Measurements from ENCODE around the gene ABCC1.
A peak's percentile ranks its signal among the peaks of the same experiment; 100 is the strongest.
"Not testable (repeated sequence)": the region's sequence is repeated elsewhere in the genome, so short reads cannot be mapped to it uniquely, and the experiment has no call there.

The ABCC1 gene

DNA sequence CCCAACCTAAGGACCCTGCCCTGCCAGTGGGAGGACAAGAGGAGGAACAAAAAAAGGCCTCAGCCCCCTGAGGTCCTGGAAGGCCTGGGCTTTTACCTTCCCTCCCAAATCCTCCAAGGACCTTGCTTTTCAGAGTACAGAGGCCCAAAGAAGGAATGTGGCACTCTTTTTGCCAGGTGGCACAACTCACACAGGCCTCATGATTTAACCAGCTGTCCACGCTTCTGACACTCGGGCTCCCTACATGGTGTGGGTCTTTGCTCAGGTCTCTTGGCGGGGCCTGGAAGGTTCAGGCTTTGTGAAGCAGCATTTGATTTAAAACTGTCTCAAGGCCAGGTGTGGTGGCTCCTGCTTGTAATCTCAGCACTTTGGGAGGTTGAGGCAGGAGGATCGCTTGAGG, 153.3 kb downstream of the ABCC1 start:
- Histone ChIP-seq H3K36me3 (peaks cover 74 to 95% (median 80%) of the 10 kb centered on the region in 11 experiments), H3K4me2 (peak overlapping the region in 9 of 11 experiments; percentile 10 to 85 (median 69); a peak in 16 of 22 replicates), H3K27me3 (no peaks in the 10 kb centered on the region), H3K4me1 (peaks cover 27 to 89% (median 74%) of the 10 kb centered on the region in 10 experiments), H4K20me1 (peaks cover 0 to 48% (median 6%) of the 10 kb centered on the region in 11 experiments; a peak in 9 of 22 replicates), H3K9me3 (replicated peaks in 1 of 11) (peaks cover 0 to 19% (median 4%) of the 10 kb centered on the region in 11 experiments; a peak in 7 of 22 replicates), H3K4me3 (no peak overlapping the region), H3K9ac (peak overlapping the region in 1 of 11 experiments; percentile 23; a peak in 1 of 22 replicates), H3K27ac (peak overlapping the region in 3 of 11 experiments; percentile 0 to 50 (median 21); a peak in 2 of 22 replicates)
- TF ChIP-seq Cebpa-rat (IDR thresholded peaks at IDR 0.05), result no peak

DNA sequence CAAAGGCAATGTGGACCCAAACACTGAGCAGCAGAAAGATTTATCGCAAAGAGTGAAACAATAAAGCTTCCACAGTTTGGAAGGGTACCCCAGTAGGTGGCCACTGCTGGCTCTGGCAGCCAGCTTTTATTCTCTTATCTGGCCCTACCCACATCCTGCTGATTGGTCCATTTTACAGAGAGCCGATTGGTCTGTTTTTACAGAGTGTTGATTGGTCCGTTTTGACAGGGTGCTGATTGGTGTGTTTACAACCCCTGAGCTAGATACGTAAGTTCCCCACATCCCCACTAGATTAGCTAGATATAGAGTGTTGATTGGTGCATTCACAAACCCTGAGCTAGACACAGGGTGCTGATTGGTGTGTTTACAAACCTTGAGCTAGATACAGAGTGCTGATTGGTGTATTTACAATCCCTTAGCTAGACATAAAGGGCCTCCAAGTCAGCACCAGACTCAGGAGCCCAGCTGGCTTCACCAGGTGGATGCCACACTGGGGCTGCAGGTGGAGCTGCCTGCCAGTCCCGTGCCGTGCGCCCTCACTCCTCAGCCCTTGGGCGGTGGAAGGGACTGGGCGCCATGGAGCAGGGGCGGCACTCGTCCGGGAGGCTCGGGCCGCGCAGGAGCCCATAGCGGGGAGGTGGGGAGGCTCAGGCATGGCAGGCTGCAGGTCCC, 154.9 kb downstream of the ABCC1 start:
- H3K4me1 ChIP-seq, result peaks cover 24 to 78% (median 69%) of the 10 kb centered on the region in 10 experiments
- H4K20me1 ChIP-seq, result peaks cover 0 to 51% (median 6%) of the 10 kb centered on the region in 11 experiments; a peak in 9 of 22 replicates
- H3K4me3 ChIP-seq, H3K27me3 ChIP-seq: not testable (repeated sequence)
- peak overlapping the region in 4 of 11 experiments; percentile 42 to 63 (median 54); a peak in 5 of 22 replicates for H3K27ac ChIP-seq
- peak overlapping the region in 1 of 11 experiments; percentile 53; a peak in 2 of 22 replicates for H3K9ac ChIP-seq
- H3K9me3 ChIP-seq (replicated peaks in 1 of 11), result peaks cover 0 to 19% (median 4%) of the 10 kb centered on the region in 11 experiments; a peak in 7 of 22 replicates
- peaks cover 74 to 95% (median 82%) of the 10 kb centered on the region in 11 experiments for H3K36me3 ChIP-seq
- H3K4me2 ChIP-seq, result peak overlapping the region in 9 of 11 experiments; percentile 48 to 85 (median 68); a peak in 17 of 22 replicates

DNA sequence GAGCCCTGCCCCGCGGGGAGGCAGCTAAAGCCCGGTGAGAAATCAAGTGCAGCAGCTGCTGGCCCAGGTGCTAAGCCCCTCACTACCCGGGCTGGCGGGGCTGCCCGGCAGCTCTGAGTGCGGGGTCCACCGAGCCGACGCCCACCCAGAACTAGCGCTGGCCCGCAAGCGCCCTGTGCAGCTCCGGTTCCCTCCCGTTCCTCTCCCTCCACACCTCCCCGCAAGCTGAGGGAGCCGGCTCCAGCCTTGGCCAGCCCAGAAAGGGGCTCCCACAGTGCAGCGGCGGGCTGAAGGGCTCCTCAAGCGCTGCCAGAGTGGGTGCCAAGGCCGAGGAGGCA, 155.4 kb downstream of the ABCC1 start:
- Histone ChIP-seq H4K20me1 (peaks cover 0 to 51% (median 6%) of the 10 kb centered on the region in 11 experiments; a peak in 9 of 22 replicates), H3K4me2 (peak overlapping the region in 10 of 11 experiments; percentile 18 to 85 (median 68); a peak in 18 of 22 replicates), H3K27ac (peak overlapping the region in 5 of 11 experiments; percentile 36 to 63 (median 46); a peak in 8 of 22 replicates), H3K36me3 (peaks cover 74 to 95% (median 83%) of the 10 kb centered on the region in 11 experiments), H3K4me1 (peaks cover 19 to 73% (median 64%) of the 10 kb centered on the region in 10 experiments), H3K9ac (peak overlapping the region in 4 of 11 experiments; percentile 32 to 62 (median 53); a peak in 8 of 22 replicates), H3K9me3 (replicated peaks in 1 of 11) (peaks cover 0 to 19% (median 4%) of the 10 kb centered on the region in 11 experiments; a peak in 7 of 22 replicates)
- not testable (repeated sequence) for H3K4me3 ChIP-seq, H3K27me3 ChIP-seq

DNA sequence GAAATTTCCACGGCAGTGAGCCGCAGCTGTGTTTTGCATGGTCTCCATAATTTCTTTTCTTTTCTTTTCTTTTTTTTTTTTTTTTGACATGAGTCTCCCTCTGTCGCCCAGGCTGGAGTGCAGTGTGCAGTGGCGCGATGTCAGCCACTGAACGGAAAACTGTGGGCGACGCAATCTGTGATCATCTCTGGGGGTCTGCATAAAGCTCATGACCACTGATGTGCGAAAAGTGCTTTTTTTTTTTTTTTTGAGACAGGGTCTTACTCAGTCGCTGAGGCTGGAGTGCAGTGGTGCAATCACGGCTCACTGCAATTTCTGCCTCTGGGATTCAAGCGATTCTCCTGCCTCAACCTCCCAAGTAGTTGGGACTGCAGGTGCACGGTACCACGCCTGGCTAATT, 156.2 kb downstream of the ABCC1 start:
- no peaks in the 10 kb centered on the region for H3K27me3 ChIP-seq
- TF ChIP-seq Cebpa-rat (IDR thresholded peaks at IDR 0.05), result peak in 1 of 11 experiments; percentile 45; a peak in 1 of 22 replicates
- peak overlapping the region in 10 of 11 experiments; percentile 18 to 85 (median 68); a peak in 18 of 22 replicates for H3K4me2 ChIP-seq
- H3K9ac ChIP-seq, result peak overlapping the region in 4 of 11 experiments; percentile 32 to 62 (median 53); a peak in 5 of 22 replicates
- H3K4me1 ChIP-seq, result peaks cover 11 to 65% (median 55%) of the 10 kb centered on the region in 10 experiments
- no peak overlapping the region for H3K4me3 ChIP-seq
- peaks cover 0 to 43% (median 6%) of the 10 kb centered on the region in 11 experiments; a peak in 9 of 22 replicates for H4K20me1 ChIP-seq
- H3K36me3 ChIP-seq, result peaks cover 77 to 97% (median 90%) of the 10 kb centered on the region in 11 experiments
- peak overlapping the region in 4 of 11 experiments; percentile 42 to 63 (median 54); a peak in 7 of 22 replicates for H3K27ac ChIP-seq
- peaks cover 0 to 19% (median 4%) of the 10 kb centered on the region in 11 experiments; a peak in 7 of 22 replicates for H3K9me3 ChIP-seq (replicated peaks in 1 of 11)

DNA sequence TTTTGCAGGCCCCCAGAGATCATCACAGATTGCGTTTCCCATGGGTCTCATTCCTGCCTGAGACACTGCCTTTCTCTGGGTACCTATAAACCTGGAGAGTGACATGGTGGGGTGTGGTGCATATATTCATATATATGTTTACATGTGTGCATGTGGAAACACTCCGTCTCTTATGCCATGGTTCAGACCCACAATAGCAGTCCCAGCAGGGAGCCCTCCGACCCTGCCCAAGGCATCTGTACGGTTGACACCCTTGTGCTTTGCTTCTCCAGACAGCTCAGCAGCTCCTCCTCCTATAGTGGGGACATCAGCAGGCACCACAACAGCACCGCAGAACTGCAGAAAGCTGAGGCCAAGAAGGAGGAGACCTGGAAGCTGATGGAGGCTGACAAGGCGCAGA, 157.1 kb downstream of the ABCC1 start:
- no peak for TF ChIP-seq Cebpa-rat (IDR thresholded peaks at IDR 0.05)
- H4K20me1 ChIP-seq, result peaks cover 0 to 35% (median 5%) of the 10 kb centered on the region in 11 experiments; a peak in 9 of 22 replicates
- peaks cover 79 to 100% (median 91%) of the 10 kb centered on the region in 11 experiments for H3K36me3 ChIP-seq
- H3K9ac ChIP-seq, result no peak overlapping the region; a peak in 1 of 22 replicates
- H3K4me3 ChIP-seq, result no peak overlapping the region
- peak overlapping the region in 1 of 11 experiments; percentile 20; a peak in 1 of 22 replicates for H3K27ac ChIP-seq
- peaks cover 0 to 19% (median 4%) of the 10 kb centered on the region in 11 experiments; a peak in 7 of 22 replicates for H3K9me3 ChIP-seq (replicated peaks in 1 of 11)
- H3K4me2 ChIP-seq, result peak overlapping the region in 5 of 11 experiments; percentile 61 to 85 (median 71); a peak in 7 of 22 replicates
- no peaks in the 10 kb centered on the region for H3K27me3 ChIP-seq
- peaks cover 4 to 56% (median 47%) of the 10 kb centered on the region in 10 experiments; a peak in 16 of 20 replicates for H3K4me1 ChIP-seq

DNA sequence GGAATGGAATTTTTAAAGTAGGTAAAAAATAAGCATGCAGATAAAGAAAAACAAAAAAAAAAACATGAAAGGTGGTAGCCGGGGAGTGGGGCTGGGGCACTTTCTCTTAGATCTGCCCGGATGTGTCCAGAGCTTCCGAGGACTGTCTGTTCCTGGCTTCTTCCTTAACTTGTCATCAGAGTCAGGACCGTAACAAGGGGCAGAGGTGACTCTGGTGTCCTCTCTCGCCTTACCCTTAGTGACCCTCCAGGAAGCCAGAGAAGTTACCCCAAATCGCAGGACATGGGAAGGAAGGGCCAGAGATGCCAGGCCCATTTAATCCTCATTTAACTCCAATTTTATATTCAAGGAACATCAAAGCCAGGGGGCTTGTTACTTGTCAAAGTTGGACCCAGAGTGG, 158.4 kb downstream of the ABCC1 start:
- no peak for TF ChIP-seq Cebpa-rat (IDR thresholded peaks at IDR 0.05)
- no peaks in the 10 kb centered on the region for H3K27me3 ChIP-seq
- peaks cover 0 to 12% (median 4%) of the 10 kb centered on the region in 11 experiments; a peak in 7 of 22 replicates for H3K9me3 ChIP-seq (replicated peaks in 1 of 11)
- H3K4me1 ChIP-seq, result peaks cover 4 to 43% (median 34%) of the 10 kb centered on the region in 10 experiments; a peak in 16 of 20 replicates
- H3K27ac ChIP-seq, result no peak overlapping the region; a peak in 1 of 22 replicates
- no peak overlapping the region for H3K4me2 ChIP-seq
- H3K9ac ChIP-seq, result no peak overlapping the region
- peaks cover 79 to 100% (median 91%) of the 10 kb centered on the region in 11 experiments for H3K36me3 ChIP-seq
- peaks cover 0 to 24% (median 4%) of the 10 kb centered on the region in 11 experiments; a peak in 8 of 22 replicates for H4K20me1 ChIP-seq
- H3K4me3 ChIP-seq, result no peak overlapping the region

DNA sequence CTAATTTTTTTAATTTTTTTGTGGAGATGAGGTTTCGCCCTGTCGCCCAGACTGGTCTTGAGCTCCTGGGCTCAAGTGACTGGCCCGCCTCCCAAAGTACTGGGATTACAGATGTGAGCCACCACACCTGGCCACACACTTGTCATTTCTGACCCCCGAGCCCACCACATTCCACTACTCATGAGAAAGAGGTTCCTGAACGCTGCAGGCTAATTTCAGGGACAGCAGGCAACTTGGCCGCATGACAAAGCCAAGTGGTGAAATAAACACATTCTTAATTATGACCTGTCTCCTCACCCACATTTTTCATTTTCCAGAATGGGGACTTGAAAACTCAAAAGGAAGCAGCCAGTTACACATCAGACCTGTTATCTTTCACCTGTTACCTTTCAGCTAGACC, 159.3 kb downstream of the ABCC1 start:
- peaks cover 79 to 100% (median 91%) of the 10 kb centered on the region in 11 experiments for H3K36me3 ChIP-seq
- peaks cover 0 to 5% (median 3%) of the 10 kb centered on the region in 11 experiments; a peak in 7 of 22 replicates for H3K9me3 ChIP-seq (replicated peaks in 1 of 11)
- H3K9ac ChIP-seq, result no peak overlapping the region
- no peak overlapping the region for H3K4me3 ChIP-seq
- no peak overlapping the region; a peak in 1 of 22 replicates for H3K27ac ChIP-seq
- no peaks in the 10 kb centered on the region for H3K27me3 ChIP-seq
- TF ChIP-seq Cebpa-rat (IDR thresholded peaks at IDR 0.05), result no peak
- H3K4me1 ChIP-seq, result peaks cover 4 to 33% (median 24%) of the 10 kb centered on the region in 10 experiments; a peak in 16 of 20 replicates
- H4K20me1 ChIP-seq, result peaks cover 0 to 24% (median 4%) of the 10 kb centered on the region in 11 experiments; a peak in 8 of 22 replicates
- no peak overlapping the region for H3K4me2 ChIP-seq

DNA sequence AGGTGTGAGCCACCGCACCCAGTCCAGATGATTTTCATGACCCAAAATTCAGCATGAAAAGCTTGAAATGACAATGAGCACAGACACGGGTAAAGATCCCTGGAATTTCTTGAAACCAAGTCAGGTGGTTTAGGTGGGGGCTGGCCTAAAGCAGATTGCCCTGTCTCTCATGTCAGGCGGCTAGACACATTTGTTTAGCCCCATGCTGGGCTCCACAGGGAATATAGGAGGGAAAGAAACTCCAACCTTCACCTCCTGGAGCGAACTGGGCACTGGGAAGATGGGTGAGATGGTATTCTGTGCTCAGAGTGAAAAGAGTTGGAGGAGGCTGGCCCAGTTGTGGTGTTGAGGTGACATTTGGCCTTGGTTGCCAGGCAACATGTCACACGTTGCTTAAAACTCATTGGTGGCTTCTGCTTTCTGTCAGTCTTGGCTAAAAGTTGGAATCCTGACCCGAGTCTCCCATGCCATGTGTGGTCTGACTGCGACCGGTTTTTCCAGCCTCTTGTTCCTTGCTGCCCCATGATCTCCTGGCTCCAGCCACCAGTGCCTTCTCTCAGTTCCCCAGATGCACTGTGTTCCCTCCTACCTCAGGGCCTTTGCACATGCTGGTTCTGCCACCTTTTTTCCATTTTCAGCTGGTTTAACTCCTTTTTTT, 160.2 kb downstream of the ABCC1 start:
- Histone ChIP-seq H3K9ac (no peak overlapping the region), H3K36me3 (peaks cover 81 to 100% (median 91%) of the 10 kb centered on the region in 11 experiments), H3K27me3 (no peaks in the 10 kb centered on the region), H3K4me1 (peaks cover 4 to 25% (median 18%) of the 10 kb centered on the region in 10 experiments; a peak in 16 of 20 replicates), H4K20me1 (peaks cover 0 to 23% (median 2%) of the 10 kb centered on the region in 11 experiments; a peak in 8 of 22 replicates), H3K9me3 (replicated peaks in 1 of 11) (peaks cover 0 to 9% (median 1%) of the 10 kb centered on the region in 11 experiments; a peak in 15 of 22 replicates), H3K4me3 (no peak overlapping the region), H3K27ac (no peak overlapping the region), H3K4me2 (no peak overlapping the region)
- TF ChIP-seq Cebpa-rat (IDR thresholded peaks at IDR 0.05), result no peak

Measured in BLaER1 treated with 17β-estradiol and CSF1 and Interleukin-3, amounts not matched to agents 10 nM and 100 nM (cell line).